Thymus (tissue), 11 donors: ENCODE results near the gene PLAAT4. TPM values are rescaled to one million over a fixed set of nuclear protein-coding genes. Genes with fewer than 3 reads are reported as not detected.

Source experiments
- DNase-seq, 9 donors: peaks; one replicate each; pipeline ENCODE4 v3.0.0-alpha.2; 2013; ENCODE audit warnings: low spot score in 9 of 9, low read depth in 6 of 9, missing footprints in 1 of 9
- H3K27ac ChIP-seq, 2 donors: one replicate each; pipeline ENCODE4 v1.5.1; 2013; ENCODE audit warnings: control low read depth in 1 of 2, low read depth in 1 of 2, low read length in 1 of 2, mild to moderate bottlenecking in 1 of 2, moderate library complexity in 1 of 2
- H3K27me3 ChIP-seq, 2 donors: one replicate each; pipeline ENCODE4 v1.5.1; 2013; ENCODE audit warnings: low read length in 1 of 2; ENCODE audit not compliant: control insufficient read depth in 2 of 2, insufficient read depth in 1 of 2
- H3K36me3 ChIP-seq, 2 donors: one replicate each; pipeline ENCODE4 v1.5.1; 2013; ENCODE audit warnings: low read length in 1 of 2, mild to moderate bottlenecking in 1 of 2, moderate library complexity in 1 of 2; ENCODE audit not compliant: control insufficient read depth in 2 of 2, insufficient read depth in 2 of 2
- H3K4me1 ChIP-seq, 2 donors: one replicate each; pipeline ENCODE4 v1.5.1; 2013; ENCODE audit warnings: low read length in 2 of 2; ENCODE audit not compliant: control insufficient read depth in 2 of 2, insufficient read depth in 2 of 2
- H3K4me3 ChIP-seq, 2 donors: one replicate each; pipeline ENCODE4 v1.5.1; 2013; ENCODE audit warnings: low read length in 2 of 2, control low read depth in 1 of 2, mild to moderate bottlenecking in 1 of 2
- H3K9me3 ChIP-seq, 2 donors: one replicate each; pipeline ENCODE4 v1.5.1; 2013; ENCODE audit warnings: low read length in 1 of 2, mild to moderate bottlenecking in 1 of 2; ENCODE audit not compliant: control insufficient read depth in 2 of 2, insufficient read depth in 1 of 2
- WGBS: extraction: QIAGEN DNeasy Blood & Tissue Kit; methylation state at CpG from one replicate; pipeline ENCODE4 v1.1.7; 2013; 5-methylcytosine and 5-hydroxymethylcytosine counted together
- polyA plus RNA-seq: library from polyadenylated mRNA; stranded (reverse); fragments of 200-250 nt; gene quantifications from one replicate; pipeline ENCODE4 v1.2.3, GENCODE V29; 2013
- total RNA-seq: library from RNA; stranded (reverse); fragments of 120-200 nt; gene quantifications from one replicate; pipeline ENCODE4 v1.2.4, GENCODE V29; 2013
- donor health status: healthy.

The PLAAT4 gene
- total and polyA plus RNA-seq, 2 donors = 68.3 to 109 TPM

- Histone ChIP-seq H3K4me3 (no peak overlapping the region), H3K27me3 (no peaks in the 10 kb centered on the region), H3K4me1 (peaks cover 30 to 43% of the 10 kb centered on the region in 2 donors), H3K9me3 (no peaks in the 10 kb centered on the region), H3K27ac (no peak overlapping the region), H3K36me3 (peaks cover 0 to 2% of the 10 kb centered on the region in 2 donors)
- 92% methylated on average over 4 of the region's 4 CpGs for WGBS
- no peak for DNase-seq
Measured at GRCh38 chr11:63554877-63555223, 18.2 kb downstream of the PLAAT4 start.

GRCh38 chr11:63556404-63557013, 19.9 kb downstream of the PLAAT4 start:
- no peak for DNase-seq
- Histone ChIP-seq H3K4me3 (no peak overlapping the region), H3K27ac (no peak overlapping the region), H3K27me3 (no peaks in the 10 kb centered on the region), H3K36me3 (peaks cover 0 to 2% of the 10 kb centered on the region in 2 donors), H3K9me3 (no peaks in the 10 kb centered on the region), H3K4me1 (peaks cover 41 to 51% of the 10 kb centered on the region in 2 donors)
- 77% methylated on average over 7 of the region's 7 CpGs for WGBS

GRCh38 chr11:63557570-63557969, 21.0 kb downstream of the PLAAT4 start:
- WGBS = 93% methylated on average over 7 of the region's 7 CpGs
- Histone ChIP-seq H3K4me3 (no peak overlapping the region), H3K36me3 (peaks cover 0 to 2% of the 10 kb centered on the region in 2 donors), H3K27ac (no peak overlapping the region), H3K27me3 (no peaks in the 10 kb centered on the region), H3K9me3 (no peaks in the 10 kb centered on the region), H3K4me1 (peaks cover 33 to 41% of the 10 kb centered on the region in 2 donors)
- DNase-seq = no peak

- Histone ChIP-seq H3K36me3 (peaks cover 0 to 2% of the 10 kb centered on the region in 2 donors), H3K27me3 (no peaks in the 10 kb centered on the region), H3K4me3 (no peak overlapping the region), H3K9me3 (no peaks in the 10 kb centered on the region), H3K27ac (no peak overlapping the region), H3K4me1 (peaks cover 26 to 31% of the 10 kb centered on the region in 2 donors)
- no peak for DNase-seq
- 97% methylated on average over 7 of the region's 7 CpGs for WGBS
Measured at GRCh38 chr11:63558459-63559157, 22.0 kb downstream of the PLAAT4 start.

GRCh38 chr11:63560506-63561180, 24.0 kb downstream of the PLAAT4 start:
- peaks cover 16 to 19% of the 10 kb centered on the region in 2 donors for H3K4me1 ChIP-seq
- no peaks in the 10 kb centered on the region for H3K36me3 ChIP-seq
- WGBS = 51% methylated on average over 7 of the region's 7 CpGs
- H3K27ac ChIP-seq = peak overlapping the region in 1 of 2 donors; percentile 53
- DNase-seq = peak in 1 of 9 donors; percentile 65
- no peaks in the 10 kb centered on the region for H3K27me3 ChIP-seq
- no peaks in the 10 kb centered on the region for H3K9me3 ChIP-seq
- no peak overlapping the region for H3K4me3 ChIP-seq

- 97% methylated on average over 13 of the region's 13 CpGs for WGBS
Measured at GRCh38 chr11:63563201-63564055, 26.8 kb downstream of the PLAAT4 start, which contains the start of gene PLAAT2. Gene PLAAT2, minus strand, starts transcription at chr11:63563379. Its CDS starts 55 bp downstream, at chr11:63563324.

GRCh38 chr11:63564056-63564774, 27.6 kb downstream of the PLAAT4 start:
- H3K27me3 ChIP-seq = no peaks in the 10 kb centered on the region
- H3K4me1 ChIP-seq = peaks cover 13 to 16% of the 10 kb centered on the region in 2 donors
- H3K36me3 ChIP-seq = no peaks in the 10 kb centered on the region
- H3K27ac ChIP-seq = no peak overlapping the region
- no peaks in the 10 kb centered on the region for H3K9me3 ChIP-seq
- WGBS = 79% methylated on average over 7 of the region's 7 CpGs
- no peak for DNase-seq
- H3K4me3 ChIP-seq = no peak overlapping the region

More at GRCh38 chr11:63563201-63564055, 26.8 kb downstream of the PLAAT4 start, which contains the start of gene PLAAT2:
- H3K27ac ChIP-seq = no peak within 1 kb of the TSS
- DNase-seq = no peak
- no peak within 1 kb of the TSS for H3K4me3 ChIP-seq
- H3K27me3 ChIP-seq = no peaks in the 10 kb centered on the region
- no peaks in the 10 kb centered on the region for H3K36me3 ChIP-seq
- H3K4me1 ChIP-seq = peaks cover 13 to 16% of the 10 kb centered on the region in 2 donors
- H3K9me3 ChIP-seq = no peaks in the 10 kb centered on the region

GRCh38 chr11:63564784-63565350, 28.3 kb downstream of the PLAAT4 start:
- WGBS = 75% methylated on average over 4 of the region's 4 CpGs
- Histone ChIP-seq H3K36me3 (no peaks in the 10 kb centered on the region), H3K4me1 (peaks cover 13 to 15% of the 10 kb centered on the region in 2 donors), H3K9me3 (no peaks in the 10 kb centered on the region), H3K27ac (no peak overlapping the region), H3K4me3 (no peak overlapping the region), H3K27me3 (no peaks in the 10 kb centered on the region)
- no peak for DNase-seq
